Activated T-cell treated with anti-CD3 and anti-CD28 coated beads, Interleukin-2, amount 50 U/mL, for 72 hours (primary cell): ENCODE measurements around the gene CFAP77. TPM values are rescaled to one million over a fixed set of nuclear protein-coding genes. Genes with fewer than 3 reads are reported as not detected.

Experiments used
- ATAC-seq, 2 donors: fragments of 150-1000 bp; cut with Tn5 transposase; replicated peaks in 1 of 2; 2 replicates each; pipeline ENCODE4 v1.10.0; 2021; ENCODE audit warnings: moderate library complexity in 2 of 2, mild to moderate bottlenecking in 1 of 2
- DNase-seq, 2 donors: peaks; one replicate each; pipeline ENCODE4 v3.0.0; 2021 to 2022; ENCODE audit warnings: mixed read lengths in 1 of 2
- H3K27ac Mint-ChIP-seq: one replicate; pipeline ENCODE4 v1.8.0; 2022; ENCODE audit warnings: mild to moderate bottlenecking, moderate library complexity, mixed read lengths
- H3K27me3 Mint-ChIP-seq: one replicate; pipeline ENCODE4 v1.8.0; 2022; ENCODE audit warnings: low read depth, mixed read lengths
- H3K36me3 Mint-ChIP-seq, 2 donors: one replicate each; pipeline ENCODE4 v1.8.0; 2022; ENCODE audit warnings: mixed read lengths in 2 of 2, mild to moderate bottlenecking in 1 of 2; ENCODE audit not compliant: insufficient read depth in 2 of 2
- H3K4me1 Mint-ChIP-seq: one replicate; pipeline ENCODE4 v1.8.0; 2022; ENCODE audit warnings: low read depth, mixed read lengths
- H3K4me3 Mint-ChIP-seq, 2 donors: one replicate each; pipeline ENCODE4 v1.8.0; 2022; ENCODE audit warnings: mild to moderate bottlenecking in 2 of 2, mixed read lengths in 2 of 2, moderate library complexity in 2 of 2
- H3K9me3 Mint-ChIP-seq, 2 donors: one replicate each; pipeline ENCODE4 v1.8.0; 2022; ENCODE audit warnings: mixed read lengths in 2 of 2
- total RNA-seq, 2 donors: library from RNA; stranded (reverse); gene quantifications; one replicate each; pipeline ENCODE4 v1.2.3, GENCODE V29; 2022

CFAP77 gene
- total RNA-seq, 2 donors from 2014 or later: not detected

- Mint-ChIP-seq H3K27me3 (no peaks in the 10 kb centered on the region), H3K4me1 (peaks cover 5% of the 10 kb centered on the region), H3K4me3 (no peak overlapping the region), H3K9me3 (no peaks in the 10 kb centered on the region), H3K36me3 (peaks cover 2 to 21% of the 10 kb centered on the region in 2 donors), H3K27ac (no peak overlapping the region)
- DNase-seq: no peak
- peak in 1 of 2 donors; percentile 38 for ATAC-seq
These were observed 199.8 kb downstream of the CFAP77 start for GRCh38 chr9:132609829-132610228.

- peaks cover 5% of the 10 kb centered on the region for H3K4me1 Mint-ChIP-seq
- no peak overlapping the region for H3K27ac Mint-ChIP-seq
- ATAC-seq: no peak
- peaks cover 2 to 14% of the 10 kb centered on the region in 2 donors for H3K36me3 Mint-ChIP-seq
- DNase-seq: no peak
- H3K27me3 Mint-ChIP-seq: no peaks in the 10 kb centered on the region
- H3K9me3 Mint-ChIP-seq: no peaks in the 10 kb centered on the region
- H3K4me3 Mint-ChIP-seq: no peak overlapping the region
These were observed 200.7 kb downstream of the CFAP77 start for GRCh38 chr9:132610661-132611060.

DNA sequence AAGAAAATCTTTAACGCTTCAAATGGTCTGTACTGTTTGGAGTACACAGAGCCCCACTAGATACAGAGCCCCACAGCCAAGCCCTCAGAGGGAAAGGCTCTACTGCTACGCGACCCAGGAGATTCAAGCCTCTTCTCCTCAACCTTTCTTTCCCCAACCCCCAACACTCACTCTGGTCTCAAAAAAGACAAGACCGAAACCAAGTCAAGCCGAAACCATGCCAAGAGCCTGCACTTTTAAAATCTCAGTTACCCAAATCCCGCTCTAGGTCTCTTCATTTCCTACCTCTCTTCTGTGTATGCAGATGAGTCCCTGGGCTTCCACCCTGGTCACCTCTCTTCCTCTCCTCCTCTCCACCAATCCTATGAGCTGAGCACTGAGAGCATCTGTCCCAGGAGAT is 204.3 kb downstream of the CFAP77 start:
- DNase-seq: no peak
- Mint-ChIP-seq H3K36me3 (peaks cover 4 to 17% of the 10 kb centered on the region in 2 donors), H3K9me3 (no peaks in the 10 kb centered on the region), H3K4me1 (peaks cover 5% of the 10 kb centered on the region), H3K4me3 (no peak overlapping the region), H3K27ac (no peak overlapping the region), H3K27me3 (no peaks in the 10 kb centered on the region)
- no peak for ATAC-seq

DNA sequence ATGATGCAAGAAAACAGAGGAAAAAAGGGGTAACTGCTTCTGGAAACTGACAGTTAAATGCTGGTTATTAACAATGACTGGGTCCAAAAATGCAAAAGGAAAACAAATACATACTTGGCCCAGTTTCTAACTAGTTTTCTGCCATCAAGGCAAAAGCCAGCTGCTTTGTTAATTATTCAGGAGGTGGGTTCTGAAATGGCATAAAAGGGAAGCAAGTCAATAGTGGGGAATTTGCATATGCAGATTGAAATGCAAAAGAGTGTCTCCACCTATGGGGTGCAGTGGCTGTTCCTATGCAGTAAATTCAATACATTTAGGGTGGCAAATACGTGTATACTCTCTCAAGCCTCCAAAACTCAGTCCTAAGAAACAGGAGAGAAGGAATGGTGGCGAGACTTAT is 205.8 kb downstream of the CFAP77 start:
- DNase-seq: no peak
- H3K4me3 Mint-ChIP-seq: no peak overlapping the region
- H3K9me3 Mint-ChIP-seq: no peaks in the 10 kb centered on the region
- no peak overlapping the region for H3K27ac Mint-ChIP-seq
- no peaks in the 10 kb centered on the region for H3K27me3 Mint-ChIP-seq
- H3K4me1 Mint-ChIP-seq: no peaks in the 10 kb centered on the region
- peaks cover 4 to 14% of the 10 kb centered on the region in 2 donors for H3K36me3 Mint-ChIP-seq
- no peak for ATAC-seq

- H3K27ac Mint-ChIP-seq: no peak overlapping the region
- no peak for DNase-seq
- H3K36me3 Mint-ChIP-seq: peaks cover 4 to 14% of the 10 kb centered on the region in 2 donors
- no peaks in the 10 kb centered on the region for H3K9me3 Mint-ChIP-seq
- no peaks in the 10 kb centered on the region for H3K4me1 Mint-ChIP-seq
- H3K4me3 Mint-ChIP-seq: no peak overlapping the region
- H3K27me3 Mint-ChIP-seq: no peaks in the 10 kb centered on the region
- ATAC-seq: no peak
These were observed 206.7 kb downstream of the CFAP77 start for GRCh38 chr9:132616725-132617124.

- no peak overlapping the region for H3K27ac Mint-ChIP-seq
- no peak for ATAC-seq
- no peaks in the 10 kb centered on the region for H3K9me3 Mint-ChIP-seq
- no peaks in the 10 kb centered on the region for H3K4me1 Mint-ChIP-seq
- no peak for DNase-seq
- no peak overlapping the region for H3K4me3 Mint-ChIP-seq
- no peaks in the 10 kb centered on the region for H3K27me3 Mint-ChIP-seq
- H3K36me3 Mint-ChIP-seq: peaks cover 2 to 18% of the 10 kb centered on the region in 2 donors
These were observed 212.1 kb downstream of the CFAP77 start for GRCh38 chr9:132622159-132622558.

Other genes with a start within 250 kb of the CFAP77 start
- gene NTNG2, start 248.2 kb upstream of the CFAP77 start, total RNA-seq: 1 to 10 TPM; 3.2 to 5.4 TPM
- 10 to 100 TPM; 53.7 to 55.9 TPM for gene SETX, start 55.2 kb upstream of the CFAP77 start, total RNA-seq
- gene TTF1, start 3.4 kb upstream of the CFAP77 start, total RNA-seq: 10 to 100 TPM; 23.0 to 23.3 TPM
- gene BARHL1, start 172.4 kb downstream of the CFAP77 start, total RNA-seq: not detected